Fibroblast of skin of scalp (primary cell): ENCODE measurements around the gene ZNF43.
"Not testable (repeated sequence)": the region's sequence is repeated elsewhere in the genome, so short reads cannot be mapped to it uniquely, and the experiment has no call there.

Source experiments
- DNase-seq: peaks from one replicate; pipeline ENCODE4 v3.0.0-alpha.2; 2013

The ZNF43 gene

DNA sequence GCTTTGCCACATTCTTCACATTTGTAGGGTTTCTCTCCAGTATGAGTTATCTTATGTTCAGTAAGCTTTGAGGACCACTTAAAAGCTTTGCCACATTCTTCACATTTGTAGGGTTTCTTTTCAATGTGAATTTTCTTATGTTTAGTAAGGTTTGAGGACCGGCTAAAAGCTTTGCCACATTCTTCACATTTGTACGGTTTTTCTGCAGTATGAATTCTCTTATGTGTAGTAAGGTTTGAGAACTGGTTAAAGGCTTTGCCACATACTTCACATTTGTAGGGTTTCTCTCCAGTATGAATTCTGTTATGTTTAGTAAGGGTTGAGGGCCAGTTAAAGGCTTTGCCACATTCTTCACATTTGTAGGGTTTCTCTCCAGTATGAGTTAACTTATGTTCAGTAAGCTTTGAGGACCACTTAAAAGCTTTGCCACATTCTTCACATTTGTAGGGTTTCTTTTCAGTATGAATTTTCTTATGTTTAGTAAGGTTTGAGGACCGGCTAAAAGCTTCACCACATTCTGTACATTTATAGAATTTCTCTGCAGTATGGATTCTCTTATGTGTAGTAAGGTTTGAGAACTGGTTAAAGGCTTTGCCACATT lies 27.5 kb downstream of the ZNF43 start:
- not testable (repeated sequence) for DNase-seq

DNA sequence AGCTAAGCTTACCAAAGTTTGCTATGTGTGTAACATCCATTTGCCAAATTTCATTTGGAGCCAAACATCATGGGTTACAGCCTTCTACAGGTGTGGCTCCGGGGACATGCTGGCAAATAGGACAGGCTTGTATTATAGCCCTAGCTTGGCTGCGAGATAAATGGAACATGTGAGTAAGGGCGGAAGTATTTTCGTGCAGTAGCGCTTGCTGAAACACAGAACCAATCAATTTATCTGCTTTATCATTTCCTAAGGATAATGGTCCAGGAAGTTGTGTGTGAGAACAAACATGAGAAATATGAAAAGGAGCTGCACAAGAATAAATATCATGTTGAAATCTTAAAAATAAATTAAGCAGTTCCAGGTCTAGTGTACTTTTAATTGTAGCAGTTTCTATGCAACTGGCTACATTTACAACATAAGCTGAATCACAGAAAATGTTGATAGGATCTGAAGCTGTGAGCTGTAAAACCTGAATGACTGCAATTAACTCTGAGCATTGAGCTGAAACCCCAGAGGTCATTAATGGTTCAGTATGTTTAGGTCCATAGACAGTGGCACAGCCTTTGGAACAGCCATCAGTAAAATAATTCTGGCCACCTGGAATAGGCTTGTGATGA lies 46.4 kb downstream of the ZNF43 start:
- no peak for DNase-seq

DNA sequence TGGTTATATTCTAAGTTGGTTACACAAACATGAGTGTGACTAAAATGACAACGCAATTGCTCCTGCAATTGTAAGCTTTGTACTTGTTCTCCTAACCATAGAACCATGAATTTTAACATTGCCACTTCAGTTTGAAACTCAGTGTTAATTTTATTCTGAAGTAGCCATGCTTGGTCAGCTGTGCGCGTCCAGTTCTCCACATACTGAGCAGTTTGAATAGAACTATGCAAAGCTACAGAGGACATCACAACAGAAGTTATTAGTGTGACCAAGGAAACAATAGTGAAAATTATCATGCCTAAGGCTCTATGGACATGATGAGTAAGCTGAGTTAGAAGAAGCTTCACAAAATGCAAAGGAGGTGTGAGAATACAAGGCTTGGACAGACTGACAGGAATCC lies 49.0 kb downstream of the ZNF43 start:
- DNase-seq, result no peak

DNA sequence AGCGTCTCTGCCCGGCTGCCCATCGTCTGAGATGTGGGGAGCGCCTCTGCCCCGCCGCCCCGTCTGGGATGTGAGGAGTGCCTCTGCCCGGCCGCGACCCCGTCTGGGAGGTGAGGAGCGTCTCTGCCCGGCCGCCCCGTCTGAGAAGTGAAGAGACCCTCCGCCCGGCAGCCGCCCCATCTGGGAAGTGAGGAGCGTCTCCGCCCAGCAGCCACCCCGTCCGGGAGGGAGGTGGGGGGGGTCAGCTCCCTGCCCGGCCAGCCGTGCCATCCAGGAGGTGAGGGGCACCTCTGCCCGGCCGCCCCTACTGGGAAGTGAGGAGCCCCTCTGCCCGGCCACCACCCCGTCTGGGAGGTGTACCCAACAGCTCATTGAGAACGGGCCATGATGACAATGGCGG lies 60.2 kb downstream of the ZNF43 start:
- not testable (repeated sequence) for DNase-seq

DNA sequence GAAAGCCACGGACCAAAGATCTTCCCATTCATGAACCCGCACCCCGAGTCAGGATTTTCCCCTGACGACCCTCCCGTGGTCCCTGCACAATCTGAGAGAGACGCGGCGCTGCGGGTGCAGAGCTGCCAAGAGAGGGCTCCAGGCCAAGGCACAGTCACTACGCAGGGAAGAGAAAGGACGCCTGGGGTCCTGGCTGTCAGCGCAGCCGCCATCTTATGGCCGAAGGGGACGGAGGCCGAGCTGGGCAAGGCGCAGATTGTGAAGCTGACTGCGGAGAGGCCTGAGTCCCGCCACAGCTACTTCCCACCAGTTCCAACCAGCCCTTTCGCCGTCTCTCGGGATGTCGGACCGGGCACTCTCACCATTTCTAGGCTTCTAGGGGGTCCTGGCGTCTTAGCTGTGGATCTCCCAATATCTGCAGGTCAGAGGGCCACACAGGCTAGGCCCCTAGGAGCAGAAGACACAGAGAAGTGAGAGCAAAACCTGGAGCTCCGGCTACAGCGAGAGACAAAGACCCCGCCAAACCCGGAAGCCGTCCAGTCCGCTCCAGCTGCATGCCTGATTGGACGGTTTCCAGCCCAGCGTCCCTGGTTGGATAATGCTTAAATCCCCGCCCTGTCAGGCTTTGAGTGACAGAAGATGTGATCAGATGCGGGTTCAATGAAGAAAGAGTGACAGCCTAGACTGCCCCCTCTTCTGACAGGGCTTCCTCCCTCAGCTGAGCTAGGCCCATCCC lies 68.7 kb downstream of the ZNF43 start, which contains the start of gene ZNF100:
Gene ZNF100, minus strand, starts transcription at position 515 of the 736 bp plus-strand sequence. Its CDS starts 150 bp downstream, at position 365.
- DNase-seq, result peak; percentile 93

DNA sequence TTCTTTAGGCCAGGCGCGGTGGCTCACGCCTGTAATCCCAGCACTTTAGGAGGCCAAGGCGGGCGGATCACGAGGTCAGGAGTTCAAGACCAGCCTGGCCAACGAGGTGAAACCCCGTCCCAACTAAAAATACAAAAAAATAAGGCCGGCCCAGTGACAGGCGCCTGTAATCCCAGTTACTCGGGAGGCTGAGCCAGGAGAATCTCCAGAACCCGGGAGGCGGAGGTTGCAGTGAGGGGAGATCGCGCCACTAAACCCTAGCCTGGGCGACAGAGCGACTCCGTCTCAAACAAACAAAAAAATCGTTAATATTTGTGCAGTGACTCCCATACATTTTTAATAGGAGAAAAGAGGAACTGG lies 69.3 kb downstream of the ZNF43 start:
- DNase-seq, result not testable (repeated sequence)

DNA sequence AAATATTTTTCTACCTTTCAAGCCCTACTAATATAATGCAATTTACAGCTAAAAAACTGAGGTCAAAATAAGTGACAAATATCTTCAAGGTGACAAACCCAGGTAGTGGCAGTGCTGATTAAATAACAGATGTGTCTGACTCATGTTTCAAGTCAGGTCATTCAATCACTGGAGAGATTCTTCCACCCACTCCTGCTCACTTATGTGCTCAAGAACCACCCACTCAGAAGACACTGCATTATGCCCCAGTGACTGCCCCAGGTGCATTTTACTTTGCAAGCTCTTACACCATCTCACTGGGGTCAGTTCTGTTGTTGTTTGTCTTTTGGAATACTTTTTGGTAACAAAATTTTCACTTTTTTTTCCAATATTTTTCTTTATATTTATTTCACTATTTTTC lies 70.8 kb downstream of the ZNF43 start:
- no peak for DNase-seq

DNA sequence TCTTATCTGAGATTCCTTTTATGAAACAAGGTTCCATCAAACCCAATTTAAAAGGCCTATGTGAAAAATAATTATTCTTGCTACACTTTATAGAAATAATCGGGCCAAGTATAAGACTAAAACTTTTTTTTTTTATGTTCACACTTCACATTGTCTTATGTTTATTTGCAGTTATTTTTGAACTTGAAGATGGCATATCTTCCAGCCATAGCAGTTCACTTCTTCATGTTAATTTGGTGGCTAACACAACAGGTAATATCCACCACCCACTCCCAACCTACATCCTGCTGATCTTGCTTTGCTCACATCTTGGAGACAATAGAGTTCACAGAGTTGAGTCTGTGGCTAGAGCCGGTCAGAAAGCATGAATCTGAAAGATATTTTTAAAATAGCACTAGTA lies 74.4 kb downstream of the ZNF43 start:
- not testable (repeated sequence) for DNase-seq

DNA sequence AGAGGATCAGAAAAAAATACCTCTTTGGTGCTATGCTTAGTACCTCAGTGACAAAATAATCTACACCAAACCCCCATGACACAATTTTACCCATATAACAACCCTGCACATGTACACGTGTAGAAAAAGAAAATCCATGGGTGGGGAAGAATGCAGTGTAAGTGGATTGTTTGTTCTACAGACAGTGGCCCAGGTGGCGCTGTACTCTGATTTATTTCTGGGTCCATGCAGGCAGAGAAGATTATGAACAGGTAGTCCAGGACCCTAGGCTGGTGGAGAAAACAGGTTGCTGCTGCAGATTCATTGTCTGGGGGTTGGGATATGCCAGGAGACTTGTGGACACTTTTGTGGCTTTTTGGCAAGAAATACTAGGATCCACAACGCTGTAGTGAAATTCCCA lies 77.7 kb downstream of the ZNF43 start:
- no peak for DNase-seq

DNA sequence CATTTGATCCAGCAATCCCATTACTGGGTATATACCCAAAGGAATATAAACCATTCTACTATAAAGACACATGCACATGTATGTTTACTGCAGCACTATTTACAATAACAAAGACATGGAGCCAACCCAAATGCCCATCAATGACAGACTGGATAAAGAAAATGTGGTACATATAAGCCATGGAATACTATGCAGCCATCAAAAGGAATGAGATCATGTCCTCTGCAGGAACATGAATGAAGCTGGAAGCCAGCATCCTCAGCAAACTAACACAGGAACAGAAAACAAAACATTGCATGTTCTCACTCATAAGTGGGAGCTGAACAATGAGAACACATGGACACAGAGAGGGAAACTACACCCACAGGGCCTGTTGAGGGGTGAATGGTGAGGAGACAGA lies 80.4 kb downstream of the ZNF43 start:
- DNase-seq, result not testable (repeated sequence)
